Renal cortex interstitium (tissue), 11 donors: ENCODE results near the gene MEGF11. TPM values are rescaled to one million over a fixed set of nuclear protein-coding genes. Genes with fewer than 3 reads are reported as not detected.
A peak's percentile ranks its signal among the peaks of the same experiment; 100 is the strongest.
"Not testable (repeated sequence)": the region's sequence is repeated elsewhere in the genome, so short reads cannot be mapped to it uniquely, and the experiment has no call there.

Source experiments
- DNase-seq, 11 donors: peaks; one replicate each; pipeline ENCODE4 v3.0.0-alpha.2; 2013; ENCODE audit warnings: low read depth in 9 of 11, low spot score in 4 of 11; ENCODE audit errors: extremely low read depth in 1 of 11
- polyA plus RNA-seq, 3 donors: library from polyadenylated mRNA; unstranded; fragments of 120-200 nt; gene quantifications; one replicate each; pipeline ENCODE4 v1.2.1, GENCODE V29; 2013; ENCODE audit not compliant: insufficient read length in 3 of 3

The MEGF11 gene
- polyA plus RNA-seq, 3 donors, result 1.6 to 3.3 (median 2.3) TPM

- peak in 2 of 11 donors; percentile 45 to 46 for DNase-seq
Measured at GRCh38 chr15:66008940-66009562, 244.5 kb downstream of the MEGF11 start.

GRCh38 chr15:66007663-66008262, 245.8 kb downstream of the MEGF11 start:
- no peak for DNase-seq

GRCh38 chr15:66006986-66007385, 246.6 kb downstream of the MEGF11 start:
- no peak for DNase-seq

GRCh38 chr15:66004618-66005262, 248.8 kb downstream of the MEGF11 start:
- peak in 5 of 11 donors; percentile 39 to 68 (median 57) for DNase-seq

- DNase-seq, result not testable (repeated sequence)
Measured at GRCh38 chr15:66003129-66003528, 250.4 kb downstream of the MEGF11 start.

GRCh38 chr15:66001717-66002426, 251.7 kb downstream of the MEGF11 start:
- no peak for DNase-seq

GRCh38 chr15:66001042-66001441, 252.5 kb downstream of the MEGF11 start:
- no peak for DNase-seq

- no peak for DNase-seq
Measured at GRCh38 chr15:65998486-65998885, 255.1 kb downstream of the MEGF11 start.

GRCh38 chr15:65996901-65997300, 256.6 kb downstream of the MEGF11 start:
- DNase-seq, result no peak

- no peak for DNase-seq
Measured at GRCh38 chr15:65994832-65995231, 258.7 kb downstream of the MEGF11 start.

GRCh38 chr15:65993762-65994161, 259.8 kb downstream of the MEGF11 start:
- no peak for DNase-seq

- DNase-seq, result peak in 1 of 11 donors; percentile 41
Measured at GRCh38 chr15:65993236-65993635, 260.3 kb downstream of the MEGF11 start.

- DNase-seq, result no peak
Measured at GRCh38 chr15:65991721-65992483, 261.6 kb downstream of the MEGF11 start.

- no peak for DNase-seq
Measured at GRCh38 chr15:65990298-65990981, 263.1 kb downstream of the MEGF11 start.

- no peak for DNase-seq
Measured at GRCh38 chr15:65987100-65987499, 266.4 kb downstream of the MEGF11 start.

- DNase-seq, result no peak
Measured at GRCh38 chr15:65986416-65986815, 267.1 kb downstream of the MEGF11 start.

GRCh38 chr15:65985387-65985786, 268.2 kb downstream of the MEGF11 start:
- DNase-seq, result no peak

- no peak for DNase-seq
Measured at GRCh38 chr15:65982627-65983322, 270.8 kb downstream of the MEGF11 start.
